Ovary (tissue), 9 donors: ENCODE measurements around the gene LAT. TPM values are rescaled to one million over a fixed set of nuclear protein-coding genes. Genes with fewer than 3 reads are reported as not detected.

Experiments used
- DNase-seq, 5 donors: peaks; one replicate each; pipeline ENCODE4 v3.0.0-alpha.2; 2019 to 2020
- H3K27ac ChIP-seq, 2 donors: fragments of 200-600 bp; one replicate each; pipeline versions ENCODE4 v1.5.1 to v1.8.0; 2019 to 2022
- H3K27me3 ChIP-seq: fragments of 200-600 bp; one replicate; pipeline ENCODE4 v1.8.0; 2022
- H3K36me3 ChIP-seq: fragments of 200-600 bp; sonication (generic); one replicate; pipeline ENCODE4 v1.5.1; 2019
- H3K4me1 ChIP-seq: one replicate; pipeline ENCODE4 v1.8.1; 2013; ENCODE audit warnings: mild to moderate bottlenecking, moderate library complexity; ENCODE audit not compliant: insufficient read depth
- H3K4me3 ChIP-seq: fragments of 200-600 bp; sonication (generic); one replicate; pipeline ENCODE4 v1.5.1; 2017
- H3K9me3 ChIP-seq, 2 donors: fragments of 200-600 bp in 1 of 2; sonication (generic) in 1 of 2; one replicate each; pipeline versions ENCODE4 v1.5.1 to v1.8.1; 2013 to 2019; ENCODE audit warnings: mild to moderate bottlenecking in 1 of 2, moderate library complexity in 1 of 2
- EP300 ChIP-seq: sonication (generic); formaldehyde crosslinking; IDR thresholded peaks from one replicate; pipeline ENCODE4 v1.6.1; 2017; ENCODE audit warnings: antibody characterized with exemption
- POLR2A ChIP-seq: fragments of 450-650 bp; IDR thresholded peaks from one replicate; pipeline ENCODE4 v1.6.1; 2017; ENCODE audit warnings: antibody characterized with exemption, mild to moderate bottlenecking, moderate library complexity
- WGBS, 3 donors: extraction: QIAGEN DNeasy Blood & Tissue Kit in 1 of 3; methylation state at CpG; one replicate each; pipeline versions ENCODE4 v1.1.5 to v1.1.7; 2013 to 2017; 5-methylcytosine and 5-hydroxymethylcytosine counted together
- intact Hi-C, 4 donors: fragments of 100-400 bp; cut with DNase I; formaldehyde crosslinking; loops; one replicate each; pipeline versions ENCODE4 v1.11.0 to v1.15.1; 2022 to 2023
- polyA plus RNA-seq, 2 donors: library from polyadenylated mRNA; stranded (reverse); fragments of 200-250 nt in 1 of 2; fragments of 350-450 nt in 1 of 2; fragmentation: Illumina TruSeq in 1 of 2; extraction: RNeasy Lipid Tissue Mini Kit (QIAGEN cat#74804) in 1 of 2; gene quantifications; one replicate each; pipeline ENCODE4 v1.2.3, GENCODE V29; 2013 to 2014
- total RNA-seq, 7 donors: library from RNA; depleted of rRNA in 2 of 7; stranded (reverse); fragments of >200 nt in 2 of 7; fragmentation: NEBNext Ultra II Directional in 3 of 7; extraction: Animal tissue kit (Norgen Biotek cat#: 25700) in 3 of 7; gene quantifications; one replicate each; pipeline versions ENCODE4 v1.1.0 to v1.2.4, GENCODE V29; 2016 to 2023
- TF ChIP-seq, protein P1 (sequence below), 3 donors: fragments of 450-650 bp in 2 of 3; fragments of 200-600 bp in 1 of 3; IDR thresholded peaks; one replicate each; pipeline versions ENCODE4 v1.5.1 to v1.8.0; 2016 to 2022; ENCODE audit warnings: antibody characterized with exemption in 3 of 3, mild to moderate bottlenecking in 1 of 3
- donor health status: DM: no; HTN: no; CAD: no; lungs with moderate emphysema.
- donor health status: DM: no; HTN: no; CAD: no.
- donor health status: Bipolar disorder and iron deficiency.
- donor health status: DM: yes; HTN: yes; CAD: no.
- donor health status: DM: no; HTN: no; CAD: no.
- donor health status: DM: yes; HTN: yes; CAD: no.

The LAT gene
- total and polyA plus RNA-seq, 9 donors, result 1.0 to 6.0 (median 4.6) TPM

DNA sequence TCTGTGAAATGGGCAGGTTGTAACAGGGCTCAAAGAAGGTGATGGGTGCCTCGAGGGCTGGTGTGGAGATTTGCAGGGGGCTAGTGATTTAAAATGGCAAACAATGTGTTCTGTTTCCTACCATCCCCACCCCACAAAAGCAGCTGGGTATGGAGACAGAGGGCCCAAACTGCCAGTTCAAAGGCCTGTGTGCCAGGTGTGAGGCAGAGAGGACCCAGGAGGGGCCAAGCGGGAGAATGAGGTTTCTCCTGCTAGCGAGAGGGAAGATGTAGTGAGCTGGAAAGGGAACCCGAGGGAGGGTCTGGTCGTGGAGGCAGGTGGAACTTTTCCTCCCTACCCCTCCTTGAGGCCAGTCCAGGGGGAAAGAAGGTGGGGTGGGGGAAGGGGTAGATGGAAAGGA is 39.4 kb downstream of the LAT start:
- Histone ChIP-seq H3K27me3 (no peaks in the 10 kb centered on the region), H3K27ac (no peak overlapping the region), H3K36me3 (no peaks in the 10 kb centered on the region), H3K4me1 (no peaks in the 10 kb centered on the region), H3K4me3 (no peak overlapping the region), H3K9me3 (no peaks in the 10 kb centered on the region)
- intact Hi-C loops, result no loop called here
- TF ChIP-seq, protein P1, sequence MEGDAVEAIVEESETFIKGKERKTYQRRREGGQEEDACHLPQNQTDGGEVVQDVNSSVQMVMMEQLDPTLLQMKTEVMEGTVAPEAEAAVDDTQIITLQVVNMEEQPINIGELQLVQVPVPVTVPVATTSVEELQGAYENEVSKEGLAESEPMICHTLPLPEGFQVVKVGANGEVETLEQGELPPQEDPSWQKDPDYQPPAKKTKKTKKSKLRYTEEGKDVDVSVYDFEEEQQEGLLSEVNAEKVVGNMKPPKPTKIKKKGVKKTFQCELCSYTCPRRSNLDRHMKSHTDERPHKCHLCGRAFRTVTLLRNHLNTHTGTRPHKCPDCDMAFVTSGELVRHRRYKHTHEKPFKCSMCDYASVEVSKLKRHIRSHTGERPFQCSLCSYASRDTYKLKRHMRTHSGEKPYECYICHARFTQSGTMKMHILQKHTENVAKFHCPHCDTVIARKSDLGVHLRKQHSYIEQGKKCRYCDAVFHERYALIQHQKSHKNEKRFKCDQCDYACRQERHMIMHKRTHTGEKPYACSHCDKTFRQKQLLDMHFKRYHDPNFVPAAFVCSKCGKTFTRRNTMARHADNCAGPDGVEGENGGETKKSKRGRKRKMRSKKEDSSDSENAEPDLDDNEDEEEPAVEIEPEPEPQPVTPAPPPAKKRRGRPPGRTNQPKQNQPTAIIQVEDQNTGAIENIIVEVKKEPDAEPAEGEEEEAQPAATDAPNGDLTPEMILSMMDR (IDR thresholded peaks at IDR 0.05), result no peak
- TF ChIP-seq EP300 (no peak), POLR2A (no peak)
- WGBS, 3 donors, result 45 to 50% (median 49%) methylated on average over 5 of the region's 5 CpGs
- no peak for DNase-seq

DNA sequence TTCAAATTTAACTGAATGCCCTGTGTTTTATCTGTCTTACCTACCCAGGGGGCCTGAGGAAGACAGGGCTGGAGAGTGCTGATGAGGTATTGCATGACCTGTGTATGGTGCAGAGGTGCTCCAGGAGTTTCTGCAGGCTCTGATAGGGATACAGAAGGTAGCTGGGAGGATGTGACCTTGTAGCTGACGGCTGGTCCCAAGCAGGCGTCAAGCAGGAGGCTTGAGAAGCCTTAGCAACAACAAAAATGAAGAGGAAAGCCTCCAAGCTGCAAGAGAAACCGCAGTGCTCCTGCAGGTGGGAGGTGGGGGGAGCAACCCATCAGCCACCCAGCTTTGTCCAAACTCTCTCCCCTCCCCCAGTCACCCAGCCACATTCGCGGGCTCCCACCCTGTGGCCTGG is 40.4 kb downstream of the LAT start:
- TF ChIP-seq, protein P1 (IDR thresholded peaks at IDR 0.05), result no peak
- TF ChIP-seq POLR2A, result no peak
- no peak for TF ChIP-seq EP300
- Histone ChIP-seq H3K4me1 (no peaks in the 10 kb centered on the region), H3K9me3 (no peaks in the 10 kb centered on the region), H3K27ac (no peak overlapping the region), H3K27me3 (no peaks in the 10 kb centered on the region), H3K4me3 (no peak overlapping the region), H3K36me3 (no peaks in the 10 kb centered on the region)
- 24 to 48% (median 35%) methylated on average over 5 of the region's 5 CpGs for WGBS, 3 donors
- DNase-seq, result no peak
- intact Hi-C loops, result no loop called here

DNA sequence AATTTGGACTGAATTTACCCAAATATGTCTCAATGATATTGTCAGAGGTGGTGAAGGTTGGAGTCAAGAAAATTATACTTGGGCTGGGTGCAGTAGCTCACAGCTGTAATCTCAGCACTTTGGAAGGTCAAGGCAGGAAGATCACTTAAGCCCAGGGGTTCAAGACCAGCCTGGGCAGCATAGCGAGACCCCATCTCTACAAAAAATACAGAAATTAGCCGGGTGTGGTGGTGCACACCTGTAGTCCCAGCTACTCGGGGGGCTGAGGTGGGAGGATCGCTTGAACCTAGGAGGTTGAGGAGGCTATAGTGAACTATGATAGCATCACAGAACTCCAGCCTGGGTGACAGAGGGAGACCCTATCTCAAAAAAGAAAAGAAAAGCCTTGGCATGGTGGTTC is 40.9 kb downstream of the LAT start:
- H3K4me3 ChIP-seq, result no peak overlapping the region
- H3K27me3 ChIP-seq, result no peaks in the 10 kb centered on the region
- DNase-seq, result no peak
- H3K9me3 ChIP-seq, result no peaks in the 10 kb centered on the region
- TF ChIP-seq, protein P1 (IDR thresholded peaks at IDR 0.05), result no peak
- TF ChIP-seq POLR2A, result no peak
- no peak for TF ChIP-seq EP300
- no peaks in the 10 kb centered on the region for H3K4me1 ChIP-seq
- no peaks in the 10 kb centered on the region for H3K36me3 ChIP-seq
- no peak overlapping the region for H3K27ac ChIP-seq
- 85 to 90% (median 86%) methylated on average over 4 of the region's 4 CpGs for WGBS, 3 donors
- intact Hi-C loops, result no loop called here

DNA sequence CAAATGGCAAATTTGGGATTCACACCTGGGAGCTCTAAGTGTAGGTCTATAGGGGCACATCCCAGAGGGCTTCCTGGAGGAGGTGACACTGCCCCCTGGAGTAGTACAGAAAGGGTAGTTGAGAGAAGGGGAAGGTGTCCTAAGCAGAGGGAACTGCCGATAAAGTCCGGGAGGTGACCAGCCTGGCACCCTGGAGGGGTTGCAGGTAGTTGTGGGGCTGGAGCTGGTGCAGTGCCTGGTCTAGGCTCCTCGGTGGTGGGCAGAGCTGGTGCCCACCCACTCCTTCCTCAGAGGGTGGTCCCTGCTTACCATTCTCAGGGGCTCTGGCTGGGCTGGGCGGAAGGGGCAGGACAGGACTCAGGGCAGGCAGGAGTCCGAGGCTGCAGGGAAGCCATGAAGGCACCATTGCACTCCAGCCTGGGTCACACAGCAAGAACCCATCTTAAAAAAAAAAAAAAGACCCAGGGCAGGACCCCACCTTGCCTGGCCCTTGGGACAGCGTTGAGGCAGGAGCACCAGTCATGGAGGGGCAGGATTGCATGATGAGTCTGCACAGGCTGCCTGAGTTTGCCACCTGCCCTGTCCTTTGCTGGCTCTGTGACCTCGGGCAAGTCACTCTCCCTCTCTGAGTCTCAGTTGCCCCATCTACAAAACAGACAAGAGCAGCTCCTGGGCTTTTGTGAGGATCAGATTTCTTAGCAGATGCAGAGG is 43.8 kb downstream of the LAT start:
- TF ChIP-seq POLR2A, result no peak
- TF ChIP-seq, protein P1 (IDR thresholded peaks at IDR 0.05), result no peak
- TF ChIP-seq EP300, result no peak
- intact Hi-C loops, result no loop called here
- WGBS, 3 donors, result 68 to 76% (median 73%) methylated on average over 7 of the region's 7 CpGs
- H3K27ac ChIP-seq, result no peak overlapping the region
- no peaks in the 10 kb centered on the region for H3K9me3 ChIP-seq
- H3K36me3 ChIP-seq, result no peaks in the 10 kb centered on the region
- no peak for DNase-seq
- H3K4me1 ChIP-seq, result no peaks in the 10 kb centered on the region
- H3K27me3 ChIP-seq, result no peaks in the 10 kb centered on the region
- no peak overlapping the region for H3K4me3 ChIP-seq
